Hepatocyte (in vitro differentiated cells): ENCODE data around the gene MBD3L4.

Experiments
- CTCF ChIP-seq: fragments of 200-600 bp; sonication (generic); IDR thresholded peaks from 2 replicates; pipeline ENCODE4 v1.5.1; 2016; ENCODE audit warnings: antibody characterized with exemption, mild to moderate bottlenecking; ENCODE audit not compliant: poor library complexity
- EZH2phosphoT487 ChIP-seq: fragments of 200-600 bp; sonication (generic); IDR thresholded peaks from one replicate; pipeline ENCODE4 v1.6.1; 2018; ENCODE audit warnings: antibody characterized with exemption, mild to moderate bottlenecking, low read depth, moderate library complexity; ENCODE audit not compliant: unreplicated experiment, severe bottlenecking

GRCh38 chr19:7000333-7000732 is 39.6 kb downstream of the MBD3L4 start:
- no peak for TF ChIP-seq EZH2phosphoT487
- no peak for TF ChIP-seq CTCF
